ENCODE measurements around the gene TMEM26.

DNA sequence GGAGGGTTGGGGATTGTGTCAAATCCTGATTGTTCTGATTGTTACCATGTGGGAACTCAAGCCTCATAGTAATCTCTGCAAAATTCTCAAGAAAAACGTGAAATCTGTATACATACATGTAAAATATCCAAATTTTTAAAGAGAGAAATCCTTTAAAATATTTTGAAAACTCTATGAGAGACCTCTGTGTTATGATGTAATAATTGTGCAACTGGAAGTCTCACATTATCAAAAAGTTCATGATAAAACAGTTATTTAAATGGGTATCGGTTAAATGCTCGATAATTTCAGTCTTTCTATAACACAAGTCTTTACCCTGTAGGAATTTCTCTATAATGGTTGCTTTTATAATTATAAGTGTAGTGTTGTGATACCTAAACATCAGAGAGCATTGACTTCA lies 95.5 kb downstream of the TMEM26 start:
- TF ChIP-seq POLR2A (IDR thresholded peaks at IDR 0.05): no peak
- TF ChIP-seq, protein P1, sequence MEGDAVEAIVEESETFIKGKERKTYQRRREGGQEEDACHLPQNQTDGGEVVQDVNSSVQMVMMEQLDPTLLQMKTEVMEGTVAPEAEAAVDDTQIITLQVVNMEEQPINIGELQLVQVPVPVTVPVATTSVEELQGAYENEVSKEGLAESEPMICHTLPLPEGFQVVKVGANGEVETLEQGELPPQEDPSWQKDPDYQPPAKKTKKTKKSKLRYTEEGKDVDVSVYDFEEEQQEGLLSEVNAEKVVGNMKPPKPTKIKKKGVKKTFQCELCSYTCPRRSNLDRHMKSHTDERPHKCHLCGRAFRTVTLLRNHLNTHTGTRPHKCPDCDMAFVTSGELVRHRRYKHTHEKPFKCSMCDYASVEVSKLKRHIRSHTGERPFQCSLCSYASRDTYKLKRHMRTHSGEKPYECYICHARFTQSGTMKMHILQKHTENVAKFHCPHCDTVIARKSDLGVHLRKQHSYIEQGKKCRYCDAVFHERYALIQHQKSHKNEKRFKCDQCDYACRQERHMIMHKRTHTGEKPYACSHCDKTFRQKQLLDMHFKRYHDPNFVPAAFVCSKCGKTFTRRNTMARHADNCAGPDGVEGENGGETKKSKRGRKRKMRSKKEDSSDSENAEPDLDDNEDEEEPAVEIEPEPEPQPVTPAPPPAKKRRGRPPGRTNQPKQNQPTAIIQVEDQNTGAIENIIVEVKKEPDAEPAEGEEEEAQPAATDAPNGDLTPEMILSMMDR (IDR thresholded peaks at IDR 0.05): no peak
